B cell (primary cell): ENCODE results near the gene EN1. TPM values are rescaled to one million over a fixed set of nuclear protein-coding genes. Genes with fewer than 3 reads are reported as not detected.

Source experiments
- ATAC-seq: fragments of 200-7000 bp; cut with Tn5 transposase; one replicate; pipeline ENCODE4 v1.10.0; 2021; ENCODE audit warnings: low read depth, mild to moderate bottlenecking, moderate number of reproducible peaks, moderate library complexity
- CTCF ChIA-PET: fragments of 350-600 bp; sonication (Branson Sonifier 250); formaldehyde crosslinking; loops from one replicate; lab custom pipeline; 2021; ENCODE audit warnings: antibody characterized with exemption, inconsistent platforms; lab: Charles Lee
- POLR2A ChIA-PET: fragments of 350-600 bp; sonication (Branson Sonifier 250); formaldehyde crosslinking; loops from one replicate; lab custom pipeline; 2021; ENCODE audit warnings: antibody characterized with exemption; lab: Charles Lee
- DNase-seq: peaks from one replicate; pipeline ENCODE4 v3.0.0; 2013
- H2AFZ ChIP-seq: 2 replicates; pipeline ENCODE4 v1.6.1; 2012; ENCODE audit warnings: mild to moderate bottlenecking, low read depth, low read length; ENCODE audit not compliant: insufficient read depth, poor library complexity, severe bottlenecking
- H3K27ac ChIP-seq, 2 donors: 1 replicate in 1 of 2; 2 replicates in 1 of 2; pipeline ENCODE4 v1.5.1; 2012 to 2013; ENCODE audit warnings: low read length in 2 of 2, mild to moderate bottlenecking in 2 of 2, moderate library complexity in 1 of 2
- H3K27me3 ChIP-seq, 4 experiments: fragments of 200-600 bp in 1 of 4; sonication (generic) in 1 of 4; replicated peaks in 1 of 4; 1 replicate in 2 of 4; 2 replicates in 2 of 4; pipeline versions ENCODE4 v1.6.1 to v1.7.0; 2013 to 2016; ENCODE audit warnings: low read length in 3 of 4, mild to moderate bottlenecking in 2 of 4, mixed read lengths in 1 of 4, moderate library complexity in 1 of 4; ENCODE audit not compliant: insufficient read depth in 4 of 4, control insufficient read depth in 3 of 4; ENCODE audit errors: control extremely low read depth in 1 of 4
- H3K36me3 ChIP-seq, 2 experiments: replicated peaks in 1 of 2; 1 replicate in 1 of 2; 2 replicates in 1 of 2; pipeline versions ENCODE4 v1.6.1 to v1.7.1; 2013; ENCODE audit warnings: low read length in 1 of 2; ENCODE audit not compliant: insufficient read depth in 2 of 2, control insufficient read depth in 1 of 2; ENCODE audit errors: control extremely low read depth in 1 of 2, extremely low read depth in 1 of 2
- H3K4me1 ChIP-seq, 2 donors: fragments of 200-600 bp in 1 of 2; sonication (generic) in 1 of 2; 1 replicate in 1 of 2; 2 replicates in 1 of 2; pipeline versions ENCODE4 v1.5.1 to v1.6.1; 2013 to 2017; ENCODE audit warnings: low read length in 2 of 2; ENCODE audit not compliant: control insufficient read depth in 2 of 2, insufficient read depth in 2 of 2
- H3K4me2 ChIP-seq: replicated peaks from 2 replicates; pipeline ENCODE3; 2012; ENCODE audit warnings: mild to moderate bottlenecking, low read depth, low read length; ENCODE audit not compliant: poor library complexity, severe bottlenecking
- H3K4me3 ChIP-seq, 5 experiments: fragments of 200-600 bp in 1 of 5; sonication (generic) in 1 of 5; 1 replicate in 3 of 5; 2 replicates in 2 of 5; pipeline versions ENCODE4 v1.5.1 to v1.7.0; 2011 to 2016; ENCODE audit warnings: low read length in 4 of 5, mild to moderate bottlenecking in 4 of 5, low read depth in 2 of 5, control low read depth in 1 of 5, moderate library complexity in 1 of 5; ENCODE audit not compliant: insufficient read depth in 1 of 5; ENCODE audit errors: control extremely low read depth in 1 of 5, extremely low read depth in 1 of 5
- H3K79me2 ChIP-seq: fragments of 200-600 bp; sonication (generic); one replicate; pipeline ENCODE4 v1.6.0; 2016; ENCODE audit warnings: low read length; ENCODE audit not compliant: control insufficient read depth, insufficient read depth
- H3K9ac ChIP-seq: fragments of 200-600 bp; sonication (generic); 2 replicates; pipeline ENCODE4 v1.6.1; 2017; ENCODE audit warnings: mild to moderate bottlenecking, low read length, moderate library complexity
- H3K9me3 ChIP-seq, 3 donors: one replicate each; pipeline versions ENCODE4 v1.6.1 to v1.7.1; 2013; ENCODE audit warnings: low read length in 2 of 3; ENCODE audit not compliant: control insufficient read depth in 2 of 3, insufficient read depth in 1 of 3; ENCODE audit errors: control extremely low read depth in 1 of 3
- H4K20me1 ChIP-seq: 2 replicates; pipeline ENCODE4 v1.6.0; 2012; ENCODE audit warnings: mild to moderate bottlenecking, low read length; ENCODE audit not compliant: insufficient read depth, control insufficient read depth, poor library complexity, severe bottlenecking
- H3K27ac Mint-ChIP-seq: one replicate; pipeline ENCODE4 v1.8.0; 2021; ENCODE audit warnings: mixed read lengths
- H3K27me3 Mint-ChIP-seq: one replicate; pipeline ENCODE4 v1.8.0; 2021; ENCODE audit warnings: mixed read lengths
- H3K4me1 Mint-ChIP-seq: one replicate; pipeline ENCODE4 v1.8.0; 2021; ENCODE audit warnings: mixed read lengths
- H3K4me3 Mint-ChIP-seq: one replicate; pipeline ENCODE4 v1.8.0; 2021; ENCODE audit warnings: mixed read lengths
- H3K9me3 Mint-ChIP-seq: one replicate; pipeline ENCODE4 v1.8.0; 2022; ENCODE audit warnings: mixed read lengths; ENCODE audit not compliant: insufficient read depth
- CTCF ChIP-seq: fragments of 200-600 bp; IDR thresholded peaks from one replicate; pipeline ENCODE4 v1.8.0; 2022; ENCODE audit warnings: antibody characterized with exemption, mild to moderate bottlenecking
- EZH2 ChIP-seq: IDR thresholded peaks from 2 replicates; pipeline ENCODE4 v1.6.1; 2012; ENCODE audit warnings: borderline replicate concordance, low read depth, mild to moderate bottlenecking, moderate library complexity, low read length; ENCODE audit not compliant: insufficient read depth, poor library complexity, severe bottlenecking
- WGBS: methylation state at CpG from one replicate; pipeline ENCODE4 v1.1.5; 2013; ENCODE audit warnings: missing lambda C conversion rate; ENCODE audit not compliant: insufficient coverage; 5-methylcytosine and 5-hydroxymethylcytosine counted together
- intact Hi-C: fragments of 100-400 bp; cut with micrococcal nuclease; formaldehyde crosslinking; loops from one replicate; pipeline ENCODE4 v1.10.0; 2022
- polyA plus RNA-seq: library from polyadenylated mRNA; depleted of rRNA; stranded (reverse); fragments of >200 nt; gene quantifications from 2 replicates; pipeline ENCODE4 v1.2.3, GENCODE V29; 2012
- total RNA-seq, 2 donors: library from RNA; stranded (reverse); fragments of 120-200 nt in 1 of 2; gene quantifications; 1 replicate in 1 of 2; 2 replicates in 1 of 2; pipeline versions ENCODE4 v1.2.3 to v1.2.4, GENCODE V29; 2013 to 2022

The EN1 gene
- total and polyA plus RNA-seq, 2 donors (not counting 1 experiment from before 2014, with no cell fraction given), result not detected

- ATAC-seq, result no peak
Measured at GRCh38 chr2:118832071-118832790, 15.2 kb downstream of the EN1 start.

More at GRCh38 chr2:118832071-118832790, 15.2 kb downstream of the EN1 start:
- WGBS, result 33% methylated on average over 7 of the region's 10 CpGs
- TF ChIP-seq CTCF (no peak), EZH2 (no peak)
- peaks cover 0 to 22% (median 0%) of the 10 kb centered on the region in 3 donors for H3K9me3 ChIP-seq
- H2AFZ ChIP-seq, result no peak overlapping the region
- Mint-ChIP-seq H3K4me1 (peaks cover 13% of the 10 kb centered on the region), H3K27me3 (peaks cover 60% of the 10 kb centered on the region), H3K4me3 (no peak overlapping the region), H3K9me3 (no peaks in the 10 kb centered on the region), H3K27ac (no peak overlapping the region)
- peaks cover 0 to 63% (median 39%) of the 10 kb centered on the region in 4 experiments for H3K27me3 ChIP-seq
- H4K20me1 ChIP-seq, result no peaks in the 10 kb centered on the region
- intact Hi-C loops, result no loop called here
- H3K27ac ChIP-seq, result no peak overlapping the region
- H3K4me1 ChIP-seq, result peaks cover 16 to 19% of the 10 kb centered on the region in 2 donors
- H3K36me3 ChIP-seq, result no peaks in the 10 kb centered on the region
- no peak overlapping the region for H3K9ac ChIP-seq
- CTCF ChIA-PET, result no interaction called here
- no peak overlapping the region for H3K4me3 ChIP-seq
- DNase-seq, result no peak
- POLR2A ChIA-PET, result no interaction called here
- H3K4me2 ChIP-seq, result no peak overlapping the region
- no peaks in the 10 kb centered on the region for H3K79me2 ChIP-seq
